Measurements from ENCODE around the gene IHH.

The IHH gene

DNA sequence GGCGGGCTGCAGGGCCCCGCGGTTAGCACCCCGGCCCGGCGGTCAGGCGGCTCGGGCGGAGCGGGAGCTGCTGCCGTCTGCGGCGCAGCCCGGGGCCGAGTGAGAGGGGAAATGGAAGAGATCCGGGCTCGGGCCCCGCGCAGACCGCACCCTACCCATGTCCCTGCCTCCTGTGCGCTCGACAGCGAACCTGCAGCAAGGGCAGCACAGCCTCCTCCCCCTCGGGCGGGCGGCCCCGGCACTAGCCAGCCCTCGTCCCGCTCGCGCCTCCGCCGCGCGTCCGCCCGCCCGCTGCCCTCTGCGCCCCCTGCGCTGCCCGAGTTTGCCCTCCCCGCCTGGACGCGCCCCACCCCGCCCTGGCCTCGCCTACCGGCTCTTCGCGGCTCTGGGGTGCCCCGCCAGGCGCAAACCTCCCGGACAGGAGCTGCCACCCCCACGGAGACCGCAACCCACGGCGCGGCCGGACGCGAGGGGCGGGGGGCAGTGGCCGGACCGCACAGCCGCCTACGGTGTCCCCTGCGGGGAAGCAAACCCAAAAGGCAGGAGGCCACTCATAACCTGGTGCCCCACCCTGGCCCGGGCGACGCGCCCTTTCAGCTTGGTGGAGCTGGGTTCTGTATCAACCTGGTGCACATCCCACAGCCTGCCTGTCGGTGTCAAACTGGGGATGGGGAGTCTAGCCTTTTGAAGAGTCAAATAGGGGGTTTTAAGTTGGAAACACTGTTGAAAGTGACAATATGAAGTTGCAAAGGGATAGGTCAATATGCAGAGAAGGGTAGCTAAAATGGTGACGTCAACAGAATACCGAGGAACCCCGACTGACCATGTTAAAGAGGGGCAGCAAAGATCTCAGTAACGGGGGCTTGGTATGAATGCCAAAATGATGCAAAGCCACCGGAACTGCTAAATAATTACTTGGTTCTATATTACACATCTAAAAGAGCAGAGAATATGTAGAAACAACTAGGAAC is at the start of gene IHH:
IHH (minus strand) TSS at position 101 of the 971 bp plus-strand sequence. CDS start 454 bp downstream, outside the sequence.
- no peak for DNase-seq (ENCODE audit: low spot score)

- no peak for DNase-seq (ENCODE audit: low spot score)
These were observed 48.8 kb upstream of the IHH start for GRCh38 chr2:219109471-219109870.

DNA sequence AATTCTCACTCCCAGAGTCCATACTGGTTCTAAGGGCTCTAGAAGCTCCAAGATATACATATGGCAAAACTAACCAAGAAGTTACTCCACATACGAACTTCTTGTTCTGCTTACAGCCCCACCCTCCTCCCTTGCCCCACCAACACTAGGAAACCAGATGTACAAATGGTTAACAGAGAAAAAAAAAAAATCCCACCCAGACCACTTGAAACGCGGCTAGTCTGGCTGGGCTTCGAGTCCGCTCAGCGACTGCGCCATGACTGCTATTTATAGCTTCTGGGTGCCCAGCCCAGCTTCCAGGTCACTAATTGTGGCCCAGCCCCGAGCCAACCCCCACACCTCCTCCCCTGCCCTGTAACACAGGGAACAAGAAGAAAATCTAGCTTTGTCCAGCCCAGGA is 47.0 kb upstream of the IHH start:
- DNase-seq (ENCODE audit: low spot score), result no peak

DNA sequence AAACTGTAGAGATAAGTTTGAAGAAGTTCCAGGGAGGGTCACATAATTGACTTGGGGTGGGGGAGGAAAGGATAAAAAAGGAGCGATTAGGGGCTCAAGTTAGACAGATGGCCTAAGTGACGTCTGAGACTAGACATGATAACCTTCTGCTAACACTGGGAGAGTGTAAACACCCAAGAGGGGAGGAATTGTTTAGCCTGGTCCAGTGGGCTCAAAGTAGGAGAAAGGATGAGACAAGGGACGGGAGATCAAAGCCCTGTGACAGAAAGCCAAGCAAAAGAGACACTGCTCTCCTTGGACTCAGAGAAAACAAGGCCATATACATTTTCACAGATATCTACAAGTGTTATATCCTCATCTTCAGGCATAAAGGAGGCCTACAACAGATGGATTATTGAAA is 45.5 kb upstream of the IHH start:
- no peak for DNase-seq (ENCODE audit: low spot score)

GRCh38 chr2:219104107-219105035 is 43.6 kb upstream of the IHH start:
- DNase-seq (ENCODE audit: low spot score), result peak; percentile 34

- no peak for DNase-seq (ENCODE audit: low spot score)
These were observed 38.6 kb upstream of the IHH start for GRCh38 chr2:219099329-219099728.

DNA sequence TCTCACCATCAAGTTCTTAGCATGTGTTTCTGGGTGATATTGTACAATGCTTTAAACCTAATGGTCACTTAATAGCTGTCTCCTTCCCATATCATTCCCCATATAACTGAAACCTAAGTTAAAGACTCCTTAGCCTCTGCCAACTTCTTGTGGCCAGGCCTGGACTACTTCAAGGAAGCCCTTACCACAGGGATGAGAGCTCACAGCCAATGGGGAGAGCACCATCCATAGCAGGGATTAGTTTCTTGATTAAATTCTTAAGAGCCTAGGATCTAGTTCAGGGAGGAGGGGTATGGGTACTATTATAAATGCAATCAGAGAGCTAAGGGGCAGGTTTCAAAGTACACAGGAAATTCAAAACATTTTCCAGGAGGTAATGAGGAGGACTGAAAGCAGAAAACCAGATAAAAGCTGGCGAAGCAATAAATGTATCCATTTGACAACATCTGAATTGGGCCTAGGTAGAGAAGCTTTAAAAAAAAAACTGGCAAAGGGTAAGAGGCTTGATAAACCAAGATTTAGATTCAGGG is 34.8 kb upstream of the IHH start:
- DNase-seq (ENCODE audit: low spot score), result no peak

- DNase-seq (ENCODE audit: low spot score), result no peak
These were observed 33.5 kb upstream of the IHH start for GRCh38 chr2:219094171-219094570.

DNA sequence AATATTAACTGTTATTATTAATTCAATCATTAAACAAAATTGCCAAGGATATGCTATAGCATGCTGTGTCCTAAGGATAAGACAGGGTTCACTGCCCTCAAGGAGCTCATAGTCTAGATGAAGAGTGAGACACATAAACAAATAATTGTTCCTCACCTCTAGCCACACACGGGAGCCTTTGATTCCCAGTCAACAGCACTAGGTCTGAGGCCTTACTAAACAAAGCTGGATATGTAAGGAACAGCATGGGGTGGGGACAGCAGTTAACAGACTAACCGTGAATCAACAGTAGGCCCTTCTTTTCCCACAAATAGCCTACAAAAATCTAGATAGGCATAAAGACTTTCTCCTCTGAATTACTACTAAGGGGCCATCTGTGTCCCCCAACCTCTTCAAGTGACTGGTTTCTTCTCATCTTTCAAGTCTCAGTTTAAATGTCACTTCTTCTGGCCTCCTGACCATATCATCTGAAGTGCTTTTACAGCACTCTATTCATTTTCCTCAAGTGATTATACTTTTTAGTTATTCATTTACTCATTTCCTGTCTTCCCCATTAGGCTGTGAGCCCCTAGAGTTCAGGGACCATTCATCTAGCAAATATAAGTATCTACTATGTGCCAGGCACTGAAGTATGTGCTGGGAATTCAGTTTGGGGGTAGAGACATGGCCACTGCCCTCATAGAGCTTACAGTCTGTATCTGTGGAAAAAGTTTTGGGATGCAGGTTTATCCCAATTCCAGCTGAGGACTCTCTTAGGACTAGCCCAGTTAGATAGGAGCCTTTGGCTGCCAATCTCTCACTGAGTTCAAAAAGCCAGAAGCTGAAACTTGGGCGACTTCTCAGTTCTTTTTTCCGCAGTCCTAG is 29.9 kb upstream of the IHH start:
- DNase-seq (ENCODE audit: low spot score), result no peak

DNA sequence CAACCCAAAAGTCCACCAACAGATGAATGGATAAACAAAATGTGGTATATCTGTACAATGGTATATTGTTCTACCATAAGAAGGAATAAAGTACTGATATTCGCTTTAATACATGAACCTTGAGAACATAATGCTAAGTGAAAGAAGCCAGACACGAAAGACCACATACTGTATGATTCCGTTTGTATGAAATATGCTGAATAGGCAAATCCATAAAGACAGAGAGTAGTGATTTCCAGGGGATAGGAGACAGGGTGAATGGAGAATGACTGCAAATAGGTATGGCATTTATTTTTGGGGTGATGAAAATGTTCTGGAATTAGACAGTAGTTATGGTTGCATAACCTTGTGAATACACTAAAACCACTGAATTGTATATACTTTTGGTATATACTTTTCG is 28.6 kb upstream of the IHH start:
- no peak for DNase-seq (ENCODE audit: low spot score)

GRCh38 chr2:219087848-219088247 is 27.1 kb upstream of the IHH start:
- DNase-seq (ENCODE audit: low spot score), result no peak

GRCh38 chr2:219087361-219087760 is 26.6 kb upstream of the IHH start:
- DNase-seq (ENCODE audit: low spot score), result no peak

GRCh38 chr2:219086196-219086595 is 25.5 kb upstream of the IHH start:
- DNase-seq (ENCODE audit: low spot score), result no peak

DNA sequence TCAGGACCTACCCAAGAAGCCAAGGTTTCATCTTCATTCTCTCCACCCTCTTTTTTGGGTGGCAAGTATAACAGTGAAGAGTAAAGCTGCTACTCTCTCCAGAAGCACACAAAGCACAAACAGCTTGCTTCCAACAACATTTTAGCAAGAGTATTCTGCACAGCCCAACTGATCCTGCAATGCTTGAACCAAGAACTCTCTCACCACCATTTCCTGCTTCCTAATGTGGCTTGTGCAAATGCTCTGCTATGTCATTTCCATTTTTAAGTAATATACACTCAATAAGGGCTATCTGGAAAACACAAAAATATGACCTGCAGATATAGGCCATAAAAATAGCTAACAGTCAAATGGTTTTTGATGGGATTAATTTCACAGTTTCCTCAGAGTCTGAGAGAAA is 24.1 kb upstream of the IHH start:
- no peak for DNase-seq (ENCODE audit: low spot score)

DNA sequence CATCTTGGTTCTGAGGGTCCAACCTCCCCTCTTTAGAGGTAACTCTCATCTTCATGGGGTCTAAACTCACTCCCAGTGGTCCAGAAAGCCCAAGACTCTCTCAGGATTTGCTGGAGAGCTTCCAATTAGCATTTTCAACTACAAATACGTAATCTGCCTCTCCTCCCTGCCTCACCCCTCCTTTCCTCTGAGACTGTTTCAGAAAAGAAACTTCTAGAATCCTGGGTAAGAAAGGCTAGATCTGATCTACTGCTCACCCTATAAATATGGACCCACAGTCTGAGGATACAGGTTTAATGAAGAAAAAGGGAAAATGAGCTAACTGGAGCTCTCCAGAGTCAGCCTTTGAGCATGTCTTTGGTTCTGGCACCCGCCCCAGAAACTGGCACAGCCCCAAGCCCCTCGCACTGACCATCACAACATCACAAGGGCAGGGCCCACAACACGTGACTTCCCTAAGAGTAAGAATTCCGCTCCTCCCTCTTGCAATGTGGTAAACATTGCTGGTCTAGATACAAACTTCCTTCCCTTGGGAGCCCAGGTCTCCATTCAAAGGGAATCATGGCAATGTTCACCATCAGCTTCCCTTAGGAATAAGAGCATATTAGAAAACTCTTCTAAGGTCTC is 21.7 kb upstream of the IHH start:
- DNase-seq (ENCODE audit: low spot score), result no peak

DNA sequence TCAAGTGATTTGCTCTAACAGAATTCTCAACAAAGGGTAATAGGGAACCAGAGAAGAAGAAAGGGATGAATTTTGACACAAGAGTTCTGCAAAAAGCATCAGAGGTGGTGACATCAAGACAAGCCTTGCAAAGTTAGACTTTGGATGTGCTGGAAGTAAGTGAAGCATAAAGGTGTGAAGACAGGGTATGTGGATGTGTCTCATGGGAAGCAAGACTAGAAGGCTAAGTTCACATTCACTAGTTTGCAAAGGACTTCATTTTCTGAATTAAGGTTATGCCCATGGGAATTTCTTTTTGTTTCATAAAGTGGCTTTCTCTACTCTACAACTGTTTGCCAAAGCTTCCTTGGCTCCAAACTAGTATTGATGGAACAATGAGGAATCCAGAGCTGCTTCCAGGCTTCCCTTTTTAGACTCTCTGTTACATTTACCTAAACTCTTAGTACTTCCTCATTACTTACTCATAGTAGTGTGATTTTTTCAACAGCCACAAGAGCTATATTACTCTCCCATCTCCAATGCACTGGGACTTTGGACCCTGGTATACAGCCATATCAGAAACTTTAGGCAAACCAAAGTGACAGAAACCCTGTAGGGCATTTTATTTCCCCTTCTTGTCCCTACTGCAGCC is 21.1 kb upstream of the IHH start:
- DNase-seq (ENCODE audit: low spot score), result no peak

- no peak for DNase-seq (ENCODE audit: low spot score)
These were observed 20.4 kb upstream of the IHH start for GRCh38 chr2:219081096-219081495.

DNA sequence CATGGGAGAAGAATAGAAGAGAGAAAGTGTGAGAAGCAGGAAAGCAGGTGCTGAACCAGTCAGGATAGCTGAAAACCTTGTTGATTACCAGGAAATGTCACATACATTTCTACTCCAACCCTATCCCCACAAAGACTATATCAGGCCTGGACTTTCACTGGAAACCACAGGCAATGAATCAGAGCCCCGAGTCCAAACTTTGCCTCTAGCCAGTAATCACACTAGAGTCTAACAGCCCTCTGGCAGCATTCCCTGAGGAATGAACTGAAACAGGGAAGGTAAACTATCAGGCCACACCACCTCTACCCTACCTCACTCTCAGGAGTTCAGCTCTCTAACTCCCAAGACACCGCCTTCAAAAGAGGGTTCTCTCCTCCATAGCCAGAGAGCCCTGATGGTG is 18.7 kb upstream of the IHH start:
- no peak for DNase-seq (ENCODE audit: low spot score)

- no peak for DNase-seq (ENCODE audit: low spot score)
These were observed 18.2 kb upstream of the IHH start for GRCh38 chr2:219078951-219079350.

- no peak for DNase-seq (ENCODE audit: low spot score)
These were observed 17.4 kb upstream of the IHH start for GRCh38 chr2:219078126-219078525.

DNA sequence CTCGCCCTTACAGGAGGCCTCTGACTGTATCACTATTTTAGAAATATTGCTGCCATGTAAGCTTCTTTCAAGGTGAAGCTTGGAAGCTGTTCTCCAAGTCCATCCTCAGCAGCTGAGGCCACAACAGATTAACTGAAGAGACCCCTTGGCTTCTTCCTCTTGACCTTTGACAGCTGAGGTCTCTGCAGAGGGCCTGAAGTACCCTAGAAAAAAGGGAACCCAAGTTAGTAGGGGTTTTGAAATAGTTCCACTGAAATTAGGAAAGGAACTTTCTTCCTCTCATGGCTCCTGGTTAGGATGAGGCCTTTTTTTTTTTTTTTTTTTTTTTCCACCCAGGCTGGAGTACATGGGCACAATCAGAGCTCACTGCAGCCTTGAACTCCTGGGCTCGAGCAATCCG is 15.5 kb upstream of the IHH start:
- DNase-seq (ENCODE audit: low spot score), result no peak

Measured in hematopoietic multipotent progenitor cell treated with erythropoietin and hydrocortisone succinate and interleukin-3 and kit ligand, for 15 days (in vitro differentiated cells).